ENCODE results near the gene CCDC134. TPM values are rescaled to one million over a fixed set of nuclear protein-coding genes. Genes with fewer than 3 reads are reported as not detected.

Gene CCDC134
- total and polyA plus RNA-seq, 9 of the 15 experiments (the other 6 are each of a cell fraction or from before 2014, with no cell fraction given) = 0.56 to 11.9 (median 5.3) TPM

GRCh38 chr22:41832553-41833368 is 32.3 kb downstream of the CCDC134 start, which contains the start of gene SREBF2 (continued):
- TF ChIP-seq CUX1 (CRISPR knock-in tag; IDR thresholded peaks at IDR 0.05) (no peak), LCOR (CRISPR knock-in tag; IDR thresholded peaks at IDR 0.05) (peak; percentile 58; the same call in 1 of the 2 replicates), ARNT (IDR thresholded peaks at IDR 0.05) (peak in 1 of 2 experiments; percentile 81; a peak in 1 of 4 replicates), SREBF1 (IDR thresholded peaks at IDR 0.05; ENCODE audit: borderline replicate concordance, low read depth, low read length) (peak; percentile 100), RCOR1 (IDR thresholded peaks at IDR 0.05; ENCODE audit: borderline replicate concordance in 1 of 2, low read depth in 2 of 2, low read length in 2 of 2) (peak in 1 of 2 experiments; percentile 66; a peak in 2 of 4 replicates), SNIP1 (IDR thresholded peaks at IDR 0.05; ENCODE audit: low read depth) (no peak), ATF7 (IDR thresholded peaks at IDR 0.05) (peak; percentile 100), NEUROD1 (IDR thresholded peaks at IDR 0.05; ENCODE audit: borderline replicate concordance, low read depth, low read length, partially characterized antibody) (peak; percentile 95), HNRNPK (IDR thresholded peaks at IDR 0.05; ENCODE audit: low read depth, low read length, poor library complexity, severe bottlenecking) (no peak), ZNF318 (IDR thresholded peaks at IDR 0.05; ENCODE audit: borderline replicate concordance in 1 of 2, low read depth in 1 of 2) (no peak; a peak in 1 of 4 replicates), FOSL1 (tag; conservative IDR thresholded peaks at IDR 0.05) (peak; percentile 48; the same call in 1 of the 2 replicates), JUND (IDR thresholded peaks at IDR 0.05; ENCODE audit: borderline replicate concordance, low read depth, low read length) (peak; percentile 96), JUND (tag; IDR thresholded peaks at IDR 0.05; ENCODE audit: borderline replicate concordance, low read depth, low read length) (peak; percentile 95; the same call in 2 of the 3 replicates)

Data from K562 (cell line).